Esophagus (tissue), 2 donors: ENCODE data around the gene FASN. TPM values are rescaled to one million over a fixed set of nuclear protein-coding genes. Genes with fewer than 3 reads are reported as not detected.
A peak's percentile ranks its signal among the peaks of the same experiment; 100 is the strongest.

Source experiments
- H3K27ac ChIP-seq, 2 donors: one replicate each; pipeline ENCODE4 v1.5.1; 2013; ENCODE audit warnings: low read depth in 2 of 2, mild to moderate bottlenecking in 2 of 2, inconsistent platforms in 1 of 2, low read length in 1 of 2, moderate library complexity in 1 of 2
- H3K27me3 ChIP-seq, 2 donors: one replicate each; pipeline ENCODE4 v1.6.1; 2013; ENCODE audit warnings: low read length in 2 of 2, control low read depth in 1 of 2, mild to moderate bottlenecking in 1 of 2; ENCODE audit not compliant: insufficient read depth in 2 of 2, control insufficient read depth in 1 of 2
- H3K36me3 ChIP-seq, 2 donors: one replicate each; pipeline ENCODE4 v1.6.1; 2013; ENCODE audit warnings: low read length in 1 of 2; ENCODE audit not compliant: control insufficient read depth in 2 of 2, insufficient read depth in 2 of 2
- H3K4me1 ChIP-seq, 2 donors: one replicate each; pipeline ENCODE4 v1.6.1; 2013; ENCODE audit warnings: low read length in 1 of 2; ENCODE audit not compliant: control insufficient read depth in 2 of 2, insufficient read depth in 2 of 2
- H3K4me3 ChIP-seq, 2 donors: one replicate each; pipeline ENCODE4 v1.5.1; 2013; ENCODE audit warnings: low read length in 2 of 2, mild to moderate bottlenecking in 2 of 2, low read depth in 1 of 2, moderate library complexity in 1 of 2
- H3K9me3 ChIP-seq, 2 donors: one replicate each; pipeline ENCODE4 v1.6.1; 2013; ENCODE audit warnings: mild to moderate bottlenecking in 2 of 2, low read depth in 1 of 2, low read length in 1 of 2, moderate library complexity in 1 of 2; ENCODE audit not compliant: control insufficient read depth in 2 of 2, insufficient read depth in 1 of 2
- WGBS, 2 donors: extraction: QIAGEN DNeasy Blood & Tissue Kit; methylation state at CpG; one replicate each; pipeline ENCODE4 v1.1.7; 2013; 5-methylcytosine and 5-hydroxymethylcytosine counted together
- polyA plus RNA-seq, 2 donors: library from polyadenylated mRNA; stranded (reverse); fragments of 200-250 nt; gene quantifications; one replicate each; pipeline ENCODE4 v1.2.3, GENCODE V29; 2013
- donor health status: healthy with polysubstance abuse.
- donor health status: Bipolar disorder and iron deficiency.

The FASN gene
- polyA plus RNA-seq, 2 donors, result 92.2 to 95.9 TPM

GRCh38 chr17:82064433-82065192 is 33.4 kb downstream of the FASN start:
- Histone ChIP-seq H3K27me3 (no peaks in the 10 kb centered on the region), H3K4me3 (peak overlapping the region; percentile 76 to 86), H3K27ac (peak overlapping the region; percentile 45 to 79), H3K4me1 (peaks cover 3 to 13% of the 10 kb centered on the region in 2 donors), H3K9me3 (no peaks in the 10 kb centered on the region), H3K36me3 (peaks cover 11 to 39% of the 10 kb centered on the region in 2 donors)
- WGBS, 2 donors, result 17 to 26% methylated on average over 36 of the region's 36 CpGs

- Histone ChIP-seq H3K4me3 (no peak overlapping the region), H3K27me3 (no peaks in the 10 kb centered on the region), H3K27ac (peak overlapping the region in 1 of 2 donors; percentile 12), H3K9me3 (no peaks in the 10 kb centered on the region), H3K4me1 (peaks cover 3 to 13% of the 10 kb centered on the region in 2 donors), H3K36me3 (peaks cover 12 to 48% of the 10 kb centered on the region in 2 donors)
- 71 to 72% methylated on average over 20 of the region's 20 CpGs for WGBS, 2 donors
Measured at GRCh38 chr17:82063424-82064415, 34.3 kb downstream of the FASN start.

GRCh38 chr17:82062984-82063368 is 35.1 kb downstream of the FASN start:
- WGBS, 2 donors, result 90 to 92% methylated on average over 9 of the region's 9 CpGs
- Histone ChIP-seq H3K36me3 (peaks cover 12 to 55% of the 10 kb centered on the region in 2 donors), H3K27ac (no peak overlapping the region), H3K4me1 (peaks cover 3 to 13% of the 10 kb centered on the region in 2 donors), H3K27me3 (no peaks in the 10 kb centered on the region), H3K4me3 (no peak overlapping the region), H3K9me3 (no peaks in the 10 kb centered on the region)

- H3K27me3 ChIP-seq, result no peaks in the 10 kb centered on the region
- WGBS, 2 donors, result 81 to 82% methylated on average over 24 of the region's 24 CpGs
- H3K4me3 ChIP-seq, result no peak overlapping the region
- H3K36me3 ChIP-seq, result peaks cover 12 to 62% of the 10 kb centered on the region in 2 donors
- H3K4me1 ChIP-seq, result peaks cover 3 to 13% of the 10 kb centered on the region in 2 donors
- H3K9me3 ChIP-seq, result no peaks in the 10 kb centered on the region
- H3K27ac ChIP-seq, result no peak overlapping the region
Measured at GRCh38 chr17:82062076-82062983, 35.7 kb downstream of the FASN start.

GRCh38 chr17:82061047-82061925 is 36.8 kb downstream of the FASN start:
- Histone ChIP-seq H3K36me3 (peaks cover 13 to 72% of the 10 kb centered on the region in 2 donors), H3K4me3 (no peak overlapping the region), H3K9me3 (no peaks in the 10 kb centered on the region), H3K27ac (no peak overlapping the region), H3K27me3 (no peaks in the 10 kb centered on the region), H3K4me1 (peaks cover 3 to 13% of the 10 kb centered on the region in 2 donors)
- 79 to 88% methylated on average over 33 to 34 of the region's 34 CpGs for WGBS, 2 donors

GRCh38 chr17:82060614-82061013 is 37.4 kb downstream of the FASN start:
- H3K27ac ChIP-seq, result no peak overlapping the region
- H3K9me3 ChIP-seq, result no peaks in the 10 kb centered on the region
- H3K27me3 ChIP-seq, result no peaks in the 10 kb centered on the region
- H3K4me1 ChIP-seq, result peaks cover 0 to 10% of the 10 kb centered on the region in 2 donors
- H3K36me3 ChIP-seq, result peaks cover 17 to 79% of the 10 kb centered on the region in 2 donors
- WGBS, 2 donors, result 82 to 83% methylated on average over 13 to 14 of the region's 14 CpGs
- H3K4me3 ChIP-seq, result no peak overlapping the region

GRCh38 chr17:82060001-82060380 is 38.0 kb downstream of the FASN start:
- no peak overlapping the region for H3K4me3 ChIP-seq

GRCh38 chr17:82059272-82060000 is 38.6 kb downstream of the FASN start:
- peaks cover 23 to 90% of the 10 kb centered on the region in 2 donors for H3K36me3 ChIP-seq
- H3K4me1 ChIP-seq, result peaks cover 0 to 7% of the 10 kb centered on the region in 2 donors
- no peak overlapping the region for H3K27ac ChIP-seq
- no peaks in the 10 kb centered on the region for H3K9me3 ChIP-seq
- 78 to 86% methylated on average over 19 of the region's 19 CpGs for WGBS, 2 donors
- no peak overlapping the region for H3K4me3 ChIP-seq
- no peaks in the 10 kb centered on the region for H3K27me3 ChIP-seq

More at GRCh38 chr17:82060001-82060380, 38.0 kb downstream of the FASN start:
- no peaks in the 10 kb centered on the region for H3K9me3 ChIP-seq
- no peaks in the 10 kb centered on the region for H3K27me3 ChIP-seq
- H3K36me3 ChIP-seq, result peaks cover 18 to 84% of the 10 kb centered on the region in 2 donors
- no peak overlapping the region for H3K27ac ChIP-seq
- WGBS, 2 donors, result 81 to 87% methylated on average over 16 of the region's 16 CpGs
- H3K4me1 ChIP-seq, result peaks cover 0 to 10% of the 10 kb centered on the region in 2 donors
